ENCODE measurements around the gene SMARCAL1.

GRCh38 chr2:216436383-216436782 is 24.1 kb downstream of the SMARCAL1 start:
- TF ChIP-seq CTCF (IDR thresholded peaks at IDR 0.05) (no peak), POLR2A (IDR thresholded peaks at IDR 0.05) (no peak)
